Stimulated activated CD4-positive, alpha-beta T cell treated with anti-CD3 and anti-CD28 coated beads, Interleukin-4, amount 100 ng/mL, for 48 hours (primary cell): ENCODE data around the gene FNBP1L.

ENCODE experiments used
- DNase-seq, 2 donors: peaks; one replicate each; pipeline ENCODE4 v3.0.0-alpha.2; 2020; ENCODE audit warnings: low read depth in 2 of 2

The FNBP1L gene

DNA sequence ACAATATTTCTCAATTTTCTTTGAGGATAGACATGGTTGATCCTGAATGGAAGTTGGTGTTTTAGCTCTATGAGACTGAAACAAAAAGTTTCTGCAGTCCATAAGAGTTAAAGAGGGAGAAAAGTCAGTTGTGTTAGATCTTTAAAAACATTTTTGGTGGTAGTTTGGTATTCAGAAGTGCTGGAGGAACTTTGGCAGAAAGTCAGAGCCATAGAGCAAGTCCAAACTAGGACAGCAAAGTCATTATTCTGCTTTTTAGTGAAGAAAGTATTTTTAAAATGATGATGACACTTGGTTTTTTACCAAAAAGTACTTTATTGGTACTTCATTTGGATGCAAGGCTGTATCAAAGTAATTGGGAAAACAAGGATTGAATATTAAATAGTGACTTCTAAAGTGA, 41.8 kb downstream of the FNBP1L start:
- no peak for DNase-seq

DNA sequence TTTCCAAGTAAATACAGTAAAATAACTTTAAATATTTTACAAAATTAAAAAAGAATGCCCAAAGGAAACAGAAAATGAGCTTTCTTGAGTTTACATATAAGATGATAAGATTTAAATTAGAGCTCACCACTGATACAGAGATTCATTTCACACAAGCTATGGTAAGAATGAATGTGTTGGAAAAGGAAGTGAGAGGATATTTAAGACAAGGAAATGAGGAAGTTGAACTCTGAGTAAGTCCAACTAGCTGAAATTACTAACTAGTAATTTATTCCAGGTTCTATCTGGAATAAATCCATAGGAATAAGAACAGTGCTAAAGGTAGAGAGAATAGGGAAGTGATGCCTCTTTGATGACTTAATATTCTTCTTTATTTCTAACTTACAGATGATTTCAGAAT, 42.4 kb downstream of the FNBP1L start:
- DNase-seq: no peak

- DNase-seq: no peak
These were observed 48.0 kb downstream of the FNBP1L start for GRCh38 chr1:93495911-93496310.

- DNase-seq: no peak
These were observed 48.6 kb downstream of the FNBP1L start for GRCh38 chr1:93496520-93496919.

DNA sequence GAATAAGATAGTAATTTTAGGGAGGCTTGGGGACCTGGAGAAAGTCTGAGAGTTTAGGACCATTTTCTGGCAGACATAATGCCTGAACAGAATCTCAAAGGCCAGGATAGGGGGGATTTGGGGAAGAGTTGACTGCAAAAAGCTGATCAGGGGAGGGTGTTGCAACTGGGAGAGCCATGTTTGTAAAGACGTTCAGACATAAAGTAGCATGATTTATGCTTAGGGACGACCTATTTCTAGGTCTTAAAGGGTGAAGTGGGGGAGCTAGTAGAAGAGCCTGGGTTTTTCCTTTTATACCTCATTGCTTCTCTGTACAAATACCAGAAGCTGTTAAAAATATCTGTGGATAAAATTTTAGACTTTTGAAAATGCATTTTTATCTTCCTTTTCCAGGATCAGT, 51.2 kb downstream of the FNBP1L start:
- DNase-seq: no peak

DNA sequence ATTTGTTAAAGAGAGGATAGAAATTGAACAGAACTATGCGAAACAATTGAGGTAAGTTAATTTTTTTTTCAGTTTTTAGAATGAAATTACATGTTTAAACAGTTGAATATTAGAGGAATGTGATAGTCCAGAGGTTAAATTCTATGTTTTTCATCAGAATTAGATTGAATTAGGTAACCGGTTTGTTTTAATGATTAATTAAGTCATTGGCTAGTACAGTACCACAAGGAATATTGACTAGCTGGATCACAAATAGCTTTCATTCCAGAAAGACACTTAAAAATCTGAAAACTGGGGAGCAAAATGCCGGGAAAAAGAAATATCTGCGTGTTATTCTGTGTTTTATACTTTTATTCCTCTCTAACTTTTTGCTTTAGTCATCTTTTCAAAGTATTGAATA, 51.6 kb downstream of the FNBP1L start:
- no peak for DNase-seq

GRCh38 chr1:93500275-93500674, 52.4 kb downstream of the FNBP1L start:
- DNase-seq: no peak

DNA sequence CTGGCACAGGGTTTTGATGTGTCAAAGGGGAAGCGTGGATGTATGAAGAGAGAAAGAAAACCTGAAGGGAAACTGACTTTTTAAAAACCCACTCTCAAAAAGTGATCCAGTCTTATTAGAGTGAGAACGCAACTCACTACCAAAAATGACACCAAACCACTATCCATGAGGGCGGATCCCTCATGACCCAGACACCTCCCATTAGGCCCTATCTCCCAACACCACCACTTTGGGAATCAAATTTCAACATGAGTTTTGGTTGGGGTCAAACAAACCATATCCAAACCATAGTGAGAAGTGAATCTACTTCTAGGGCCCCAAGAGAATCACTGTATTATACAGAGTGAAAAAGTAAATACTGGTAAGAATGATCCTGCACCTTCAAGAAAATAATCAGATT, 53.5 kb downstream of the FNBP1L start:
- no peak for DNase-seq

- no peak for DNase-seq
These were observed 54.0 kb downstream of the FNBP1L start for GRCh38 chr1:93501829-93502369.

- DNase-seq: no peak
These were observed 54.7 kb downstream of the FNBP1L start for GRCh38 chr1:93502571-93502970.

DNA sequence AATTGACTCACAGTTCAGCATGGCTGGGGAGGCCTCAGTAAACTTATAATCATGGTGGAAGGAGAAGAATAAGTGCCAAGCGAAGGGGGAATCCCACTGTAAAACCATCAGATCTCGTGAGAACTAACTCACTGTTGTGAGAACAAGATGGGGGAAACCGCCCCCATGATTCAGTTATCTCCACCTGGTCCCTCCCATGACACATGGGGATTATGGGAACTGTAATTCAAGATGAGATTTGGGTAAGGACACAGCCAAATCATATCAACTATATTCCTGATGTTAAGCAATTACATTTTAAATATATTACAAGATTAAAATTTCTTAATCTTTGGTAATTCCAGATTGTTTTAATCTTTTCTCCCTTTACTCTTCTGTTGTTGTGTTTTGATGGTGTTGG, 55.2 kb downstream of the FNBP1L start:
- DNase-seq: no peak

GRCh38 chr1:93503816-93504215, 55.9 kb downstream of the FNBP1L start:
- no peak for DNase-seq

- no peak for DNase-seq
These were observed 56.5 kb downstream of the FNBP1L start for GRCh38 chr1:93504247-93505033.

GRCh38 chr1:93506126-93506525, 58.2 kb downstream of the FNBP1L start:
- no peak for DNase-seq

DNA sequence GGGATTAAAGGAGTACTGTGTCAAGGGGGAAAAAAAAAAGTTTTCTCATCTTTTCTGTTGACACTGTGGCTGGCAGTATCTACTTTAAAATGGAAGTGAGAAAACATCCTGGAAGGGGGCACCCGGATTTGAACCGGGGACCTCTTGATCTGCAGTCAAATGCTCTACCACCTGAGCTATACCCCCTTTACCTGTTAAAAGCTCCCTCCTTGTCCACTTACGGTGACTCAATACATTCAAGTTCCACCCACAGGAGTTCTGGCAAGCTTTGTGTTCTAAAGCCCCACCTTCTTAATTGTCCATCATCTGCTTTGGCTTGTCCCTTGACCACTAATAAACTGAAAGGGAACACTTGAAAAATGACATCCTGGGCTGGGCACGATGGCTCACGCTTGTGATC, 68.2 kb downstream of the FNBP1L start:
- no peak for DNase-seq

- DNase-seq: no peak
These were observed 70.6 kb downstream of the FNBP1L start for GRCh38 chr1:93518516-93518915.

DNA sequence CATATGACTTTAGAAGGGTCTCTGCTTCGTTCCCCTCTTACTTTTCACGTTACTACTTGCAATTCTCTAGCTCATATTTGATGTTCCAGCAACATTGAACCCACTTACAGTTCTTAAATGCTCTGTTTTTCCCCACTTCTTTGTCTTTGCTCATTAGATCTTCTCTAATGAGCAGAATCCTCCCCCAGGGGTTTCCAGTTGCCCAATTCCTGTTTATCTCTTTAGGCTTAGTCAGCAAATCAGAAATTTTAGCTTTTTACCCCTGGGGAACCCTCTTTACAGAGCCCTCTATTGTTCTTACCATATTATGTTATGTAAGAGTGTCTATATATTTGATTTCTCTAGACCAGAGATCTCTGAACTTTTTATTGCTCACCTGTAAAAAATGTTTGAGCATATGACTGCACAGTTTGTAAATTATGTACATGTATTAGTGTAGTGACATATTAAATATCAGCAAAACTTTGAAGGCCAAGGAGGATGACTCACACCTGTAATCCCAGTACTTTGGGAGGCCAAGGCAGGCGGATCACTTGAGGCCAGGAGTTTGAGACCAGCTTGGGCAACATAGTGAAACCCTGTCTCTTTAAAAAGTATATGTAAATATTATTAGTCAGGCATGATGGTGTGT, 71.4 kb downstream of the FNBP1L start:
- DNase-seq: no peak

GRCh38 chr1:93521618-93522017, 73.7 kb downstream of the FNBP1L start:
- DNase-seq: no peak

GRCh38 chr1:93522721-93523120, 74.8 kb downstream of the FNBP1L start:
- DNase-seq: no peak

DNA sequence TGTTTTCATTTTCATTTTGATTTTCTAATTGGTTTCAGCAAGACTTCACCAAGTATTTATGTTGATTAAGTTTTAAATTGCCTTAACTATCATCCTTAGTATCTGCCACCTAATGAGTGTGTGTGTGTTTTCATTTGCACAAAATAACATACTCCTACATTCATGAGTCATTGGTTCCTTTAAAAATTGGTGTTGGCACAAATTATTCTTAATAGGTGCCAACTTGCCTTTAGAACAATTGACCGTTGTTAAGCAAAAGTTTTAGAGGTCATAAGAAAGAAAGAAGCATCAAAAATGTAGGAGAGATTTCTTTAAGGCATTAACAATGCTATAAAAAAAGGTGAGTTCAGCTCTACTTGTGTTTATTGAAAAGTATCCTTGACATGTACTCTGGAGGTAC, 77.5 kb downstream of the FNBP1L start:
- no peak for DNase-seq

DNA sequence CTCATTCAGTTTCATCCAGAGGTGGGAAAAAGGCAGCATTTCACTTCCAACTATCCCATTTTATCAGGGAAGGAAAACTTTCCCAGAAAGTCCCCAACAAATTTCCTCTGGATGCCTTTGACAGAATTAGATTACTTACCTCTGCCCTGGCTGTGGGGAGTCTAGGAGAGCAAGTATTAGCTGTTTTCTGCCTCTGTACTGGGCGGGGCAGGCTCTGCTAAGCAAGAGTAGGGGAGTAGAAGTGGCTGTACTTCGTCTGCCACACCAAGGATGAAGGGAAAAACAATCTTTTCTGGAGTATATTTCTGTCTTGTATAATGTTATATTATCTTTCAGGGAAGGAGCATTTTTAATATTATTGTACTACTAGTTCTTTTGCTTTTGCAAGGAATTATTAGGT, 78.5 kb downstream of the FNBP1L start:
- DNase-seq: no peak

GRCh38 chr1:93528412-93528811, 80.5 kb downstream of the FNBP1L start:
- DNase-seq: no peak

- DNase-seq: no peak
These were observed 83.3 kb downstream of the FNBP1L start for GRCh38 chr1:93531193-93531592.
